Left renal pelvis (tissue), 4 donors: ENCODE results near the gene SCIN. TPM values are rescaled to one million over a fixed set of nuclear protein-coding genes. Genes with fewer than 3 reads are reported as not detected.

ENCODE experiments used
- DNase-seq, 4 donors: peaks; one replicate each; pipeline ENCODE4 v3.0.0-alpha.2; 2013; ENCODE audit warnings: low read depth in 4 of 4, low spot score in 3 of 4
- polyA plus RNA-seq, 4 donors: library from polyadenylated mRNA; unstranded; fragments of 120-200 nt; gene quantifications; one replicate each; pipeline ENCODE4 v1.2.1, GENCODE V29; 2013; ENCODE audit not compliant: insufficient read length in 4 of 4

The SCIN gene
- polyA plus RNA-seq, 4 donors, result 1.7 to 137 (median 129) TPM

DNA sequence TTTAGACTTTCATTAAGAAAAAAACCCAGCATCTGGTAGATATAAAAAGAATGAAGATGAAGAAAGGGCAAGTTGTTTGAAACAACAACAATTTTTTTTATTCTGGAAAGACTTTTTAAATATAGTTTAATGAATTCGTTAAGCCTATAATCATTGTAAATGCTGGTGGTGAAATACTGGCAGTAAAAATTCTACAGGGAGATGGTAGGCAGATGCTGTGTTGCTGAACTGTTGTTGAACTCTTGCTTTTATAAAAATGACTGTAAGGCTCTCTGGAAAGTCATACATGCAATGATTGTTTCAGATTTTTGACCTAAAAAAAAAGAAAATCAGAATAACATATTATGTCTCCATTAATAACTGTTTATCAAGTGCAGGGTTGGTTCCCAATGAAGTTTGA is 39.0 kb downstream of the SCIN start:
- DNase-seq, result no peak

DNA sequence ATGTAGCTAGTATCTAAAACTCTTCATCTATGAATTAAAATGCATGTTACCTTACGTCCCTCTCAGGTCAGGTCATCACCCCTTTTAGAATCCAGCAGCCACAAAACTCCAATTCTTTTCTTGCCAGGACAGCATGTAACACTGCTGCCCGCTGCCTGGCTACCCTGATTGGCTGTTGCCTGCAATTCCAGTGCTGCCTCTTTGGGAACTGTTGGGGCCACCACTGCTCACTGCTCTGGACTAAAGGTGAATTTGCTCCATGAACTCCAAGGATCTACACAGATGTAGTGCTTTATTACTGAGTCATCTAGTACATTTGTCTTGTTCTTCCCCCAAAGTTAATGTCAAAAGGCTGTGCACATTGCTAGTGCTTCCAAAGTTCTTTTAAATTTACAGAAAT is 40.4 kb downstream of the SCIN start:
- DNase-seq, result no peak

DNA sequence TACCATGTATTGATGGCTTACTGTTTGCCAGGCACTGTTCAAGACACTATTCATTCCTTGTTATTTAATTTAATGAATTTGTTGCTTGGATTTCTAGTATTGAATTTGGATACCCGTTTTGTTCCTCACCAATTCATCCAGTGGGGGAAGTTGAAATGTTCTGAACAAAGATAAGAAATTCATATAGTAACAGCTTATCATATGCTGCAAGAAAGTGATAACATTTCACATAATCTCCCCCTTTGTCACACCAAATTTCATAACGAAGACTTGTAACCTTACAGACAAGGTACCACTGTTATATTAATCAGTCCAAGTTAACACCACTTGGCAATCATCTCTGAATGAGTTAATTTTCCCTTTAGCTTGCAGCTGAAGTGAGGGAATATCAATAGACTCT is 42.1 kb downstream of the SCIN start:
- DNase-seq, result no peak

DNA sequence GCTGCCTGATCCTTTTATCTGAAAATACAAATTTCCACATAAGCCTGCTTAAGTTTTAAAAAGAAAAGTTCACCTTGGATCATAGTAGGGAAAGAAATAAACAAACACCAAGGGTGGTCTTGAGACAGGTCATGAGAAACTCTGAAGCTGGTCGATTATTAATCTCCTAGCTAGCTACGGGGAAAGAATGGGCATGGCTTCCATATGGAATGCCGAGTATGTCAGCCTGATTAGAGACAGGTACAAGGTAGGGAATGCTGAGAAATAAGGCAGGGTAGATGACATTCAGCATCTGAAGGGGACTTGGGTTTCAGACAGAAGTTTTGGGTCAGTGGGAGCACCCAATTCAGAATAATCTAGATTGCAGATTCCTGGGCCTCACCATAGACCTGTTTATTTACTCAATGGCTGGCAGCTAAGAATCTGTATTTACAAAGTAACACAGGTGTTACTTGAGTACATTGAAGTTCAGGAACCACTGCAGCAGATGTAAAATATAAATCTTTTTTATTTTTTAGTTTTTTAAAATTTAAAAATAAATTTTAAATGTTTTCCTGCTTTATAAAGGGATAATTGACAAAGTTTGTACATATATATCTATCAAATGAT is 49.0 kb downstream of the SCIN start:
- no peak for DNase-seq

DNA sequence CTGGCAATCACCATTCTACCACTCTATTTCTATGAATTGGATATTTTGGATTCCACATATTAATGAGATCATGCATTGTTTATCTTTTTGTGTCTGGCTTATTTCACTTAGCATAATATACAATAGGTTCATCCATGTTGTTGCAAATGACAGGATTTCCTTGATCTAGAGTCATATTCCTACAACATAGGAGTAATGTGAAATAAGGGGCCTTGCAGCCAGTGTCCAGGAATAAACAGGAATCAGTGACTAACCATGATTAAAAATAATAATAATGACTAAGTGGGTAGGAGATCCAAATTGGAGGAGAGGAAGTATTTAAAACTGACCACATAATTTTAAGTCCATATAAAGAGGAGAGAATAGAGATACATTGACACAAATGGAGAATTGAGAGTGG is 49.9 kb downstream of the SCIN start:
- no peak for DNase-seq

DNA sequence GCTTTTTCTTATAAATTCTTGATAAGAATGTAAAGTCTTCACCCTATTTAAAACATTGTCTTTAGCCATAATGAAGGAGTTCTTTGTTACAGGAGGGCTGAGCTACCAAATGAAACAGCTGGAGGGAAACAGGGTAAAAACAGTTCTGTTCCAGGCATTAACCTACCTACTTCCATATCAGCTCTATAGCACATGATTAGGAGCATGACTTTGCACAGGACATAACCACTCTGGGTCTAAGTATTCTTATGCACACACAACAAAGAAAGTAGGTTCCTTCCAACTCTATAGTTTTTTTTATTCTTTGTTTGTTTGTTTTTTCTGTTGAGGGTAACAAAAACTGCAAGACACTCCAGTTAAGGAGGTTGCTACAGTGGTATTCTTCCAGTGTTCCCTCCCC is 52.7 kb downstream of the SCIN start:
- DNase-seq, result no peak

DNA sequence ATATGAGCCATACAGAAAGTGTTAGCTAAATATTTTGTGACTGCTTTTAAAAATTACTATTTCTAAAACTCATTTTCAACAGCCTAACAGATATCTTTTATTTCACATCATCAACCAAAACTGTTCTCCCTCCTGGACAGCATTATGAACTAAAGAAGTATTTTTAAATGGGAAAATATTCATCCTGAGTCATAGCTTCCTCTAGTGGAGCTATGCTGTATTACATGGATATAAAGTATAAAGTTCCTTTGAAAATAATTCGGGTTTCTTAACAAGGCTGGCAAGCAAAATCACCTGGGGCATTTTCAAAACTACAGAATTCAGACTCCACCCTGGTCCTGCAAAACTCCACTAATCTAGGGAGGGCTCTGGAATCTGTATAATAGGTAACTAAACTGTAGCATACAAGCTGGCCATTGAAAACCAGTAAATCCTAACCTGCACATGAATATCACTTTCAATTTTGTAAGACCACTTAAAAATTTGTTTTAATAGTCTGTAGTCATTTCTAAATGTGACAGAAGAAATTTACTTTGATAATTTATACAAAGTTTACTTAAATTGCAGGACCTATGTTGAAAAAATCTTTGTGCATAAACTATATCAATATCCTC is 53.5 kb downstream of the SCIN start:
- no peak for DNase-seq

DNA sequence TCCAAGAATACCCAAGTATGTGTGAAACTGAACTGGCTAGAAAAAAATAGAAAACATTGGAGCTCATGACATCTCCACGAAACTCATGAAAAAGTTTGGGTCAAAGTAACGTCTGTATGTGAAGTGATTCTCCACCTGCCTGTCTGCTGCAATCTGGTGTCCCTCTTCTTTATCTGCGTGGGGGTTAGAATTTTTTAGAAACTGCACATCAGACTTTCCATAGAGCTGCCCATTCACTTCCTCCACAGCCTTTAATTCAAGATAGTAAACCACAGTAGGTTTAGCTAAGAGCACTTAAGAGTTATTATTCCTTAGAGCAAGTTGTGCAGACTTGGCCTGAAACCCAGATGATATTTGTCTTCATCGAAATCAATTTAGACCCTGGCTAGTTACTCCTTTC is 55.3 kb downstream of the SCIN start:
- no peak for DNase-seq

DNA sequence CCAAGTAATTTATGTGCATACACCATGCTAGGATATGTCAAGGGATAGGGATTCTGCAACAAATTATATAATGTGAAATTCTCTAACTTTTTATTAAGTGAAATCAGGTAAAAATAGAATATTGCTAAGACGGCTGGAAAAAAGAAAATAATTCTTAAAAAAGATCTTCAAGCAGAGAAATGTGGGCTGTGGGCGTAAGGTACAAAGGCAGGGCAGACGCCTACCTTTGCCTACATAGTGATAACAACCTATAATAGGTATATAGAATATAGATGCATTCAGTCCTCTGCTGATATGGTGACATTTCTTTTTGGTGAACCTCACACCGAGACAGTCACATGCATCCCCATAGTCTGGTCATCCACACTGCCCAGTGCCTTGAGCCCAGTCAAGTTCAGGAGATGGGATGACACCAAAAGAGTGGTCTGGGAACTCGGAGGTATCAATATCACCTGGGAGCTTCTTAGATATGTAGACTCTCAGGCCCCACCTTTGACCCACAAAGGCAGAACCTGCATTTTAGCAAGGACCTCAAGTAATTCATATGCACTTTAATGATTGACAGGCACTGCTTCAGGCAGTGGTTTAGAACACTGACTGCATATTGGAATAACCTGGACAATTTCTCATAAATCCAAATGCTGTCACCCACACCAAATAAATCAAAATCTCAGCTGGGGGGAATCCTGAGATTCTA is 59.4 kb downstream of the SCIN start:
- DNase-seq, result no peak

DNA sequence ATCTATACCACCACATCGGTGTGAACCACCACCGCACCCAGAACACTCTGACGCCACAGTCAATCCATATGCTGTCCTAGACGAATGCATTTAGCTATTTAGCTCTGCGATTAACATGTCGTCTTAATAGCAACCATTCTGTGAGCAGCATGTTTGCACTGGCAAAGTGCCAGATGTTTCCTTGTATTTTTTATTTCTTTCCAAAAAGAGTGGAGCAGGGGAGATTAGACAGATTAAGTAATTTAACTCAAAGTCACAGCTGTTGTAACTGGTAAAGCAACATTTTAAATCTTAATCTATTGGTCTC is 59.9 kb downstream of the SCIN start:
- DNase-seq, result peak in 1 of 4 donors; percentile 41

DNA sequence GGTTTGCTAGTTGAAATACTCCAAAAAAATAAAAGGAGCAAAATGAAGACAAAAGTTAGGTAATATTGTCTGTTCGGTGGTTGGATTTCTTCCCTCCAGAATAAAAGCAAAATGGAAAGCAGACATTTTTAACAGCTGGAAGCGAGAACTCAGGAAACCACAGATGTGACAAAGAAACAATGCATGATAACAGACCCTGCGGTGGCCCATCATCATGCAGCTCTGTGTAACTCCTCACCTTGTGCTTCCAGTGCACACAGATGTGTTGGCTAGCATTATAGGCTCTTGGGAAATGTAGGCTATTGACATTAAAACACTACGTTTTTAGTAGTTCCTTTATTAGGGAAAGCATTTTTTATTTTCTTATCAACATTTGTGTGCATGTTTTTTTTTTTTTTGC is 63.1 kb downstream of the SCIN start:
- no peak for DNase-seq

DNA sequence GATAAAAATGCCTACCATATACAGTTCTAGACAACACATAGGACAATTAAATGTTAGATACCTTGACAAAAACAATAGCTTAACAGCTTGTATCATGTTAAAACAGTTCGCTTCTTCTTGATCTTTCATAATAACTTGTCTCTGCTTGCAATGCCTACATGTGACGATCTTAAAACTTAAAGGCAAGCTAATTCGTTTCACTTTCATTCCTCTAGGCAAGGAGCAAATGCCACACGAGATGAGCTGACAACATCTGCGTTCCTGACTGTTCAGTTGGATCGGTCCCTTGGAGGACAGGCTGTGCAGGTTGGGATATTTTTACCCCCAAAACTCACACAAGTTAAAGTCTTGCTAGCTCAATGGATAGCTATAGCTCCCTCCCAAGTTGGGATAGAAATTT is 65.3 kb downstream of the SCIN start:
- no peak for DNase-seq

DNA sequence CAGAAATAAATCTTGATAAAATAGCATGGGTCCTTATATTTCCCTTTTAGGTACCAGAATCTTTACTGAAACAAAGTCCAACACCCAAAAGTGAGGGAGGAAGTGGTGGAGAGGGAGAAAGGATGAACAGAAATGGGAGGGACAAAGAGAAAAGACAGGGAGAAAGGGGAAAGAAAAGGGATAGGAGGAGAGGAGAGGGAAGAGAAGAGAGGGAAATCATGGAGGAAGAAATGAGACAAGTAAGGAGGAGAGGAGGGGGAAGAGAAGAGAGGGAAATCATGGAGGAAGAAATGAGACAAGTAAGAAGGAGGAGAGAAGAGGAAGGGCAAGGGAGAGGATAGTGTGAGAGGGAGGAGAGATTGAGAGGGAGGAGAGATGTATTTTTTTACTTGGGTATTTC is 66.8 kb downstream of the SCIN start:
- no peak for DNase-seq

DNA sequence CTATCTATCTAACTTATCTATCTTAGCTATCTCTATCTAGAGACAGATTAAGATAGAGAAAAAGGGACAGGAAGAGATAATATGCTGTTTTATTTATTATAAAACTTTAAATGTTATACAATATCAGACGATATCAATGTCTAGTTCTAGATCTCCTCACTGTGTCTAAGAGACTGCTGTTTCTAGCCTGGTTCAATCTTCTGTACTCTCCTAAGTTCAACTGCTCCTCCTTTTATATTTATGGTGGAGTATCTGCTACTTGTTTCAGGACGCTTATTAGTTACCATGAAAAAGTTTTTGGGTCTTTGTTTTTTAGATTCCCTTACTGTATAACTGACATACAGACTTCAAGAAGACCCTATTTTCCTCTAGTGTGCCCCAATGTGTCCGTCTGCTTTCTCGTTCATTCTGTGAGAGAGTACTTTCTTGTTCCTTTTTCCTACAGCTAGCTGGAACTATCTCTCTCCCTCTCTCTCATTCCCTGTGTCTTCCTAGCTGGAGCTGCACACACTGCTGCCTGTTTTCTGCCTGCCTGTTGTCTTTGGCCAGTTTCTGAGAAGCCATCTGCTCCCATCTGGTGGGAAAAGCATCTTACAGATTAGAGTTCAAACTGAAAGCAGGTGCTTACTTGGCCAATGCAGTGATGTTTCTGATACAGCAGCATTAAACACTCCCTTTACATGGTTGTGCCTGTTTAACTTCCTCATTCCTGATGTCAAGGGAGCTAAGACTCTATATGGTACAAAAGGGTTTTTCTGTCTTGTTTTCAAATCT is 67.5 kb downstream of the SCIN start:
- DNase-seq, result no peak

DNA sequence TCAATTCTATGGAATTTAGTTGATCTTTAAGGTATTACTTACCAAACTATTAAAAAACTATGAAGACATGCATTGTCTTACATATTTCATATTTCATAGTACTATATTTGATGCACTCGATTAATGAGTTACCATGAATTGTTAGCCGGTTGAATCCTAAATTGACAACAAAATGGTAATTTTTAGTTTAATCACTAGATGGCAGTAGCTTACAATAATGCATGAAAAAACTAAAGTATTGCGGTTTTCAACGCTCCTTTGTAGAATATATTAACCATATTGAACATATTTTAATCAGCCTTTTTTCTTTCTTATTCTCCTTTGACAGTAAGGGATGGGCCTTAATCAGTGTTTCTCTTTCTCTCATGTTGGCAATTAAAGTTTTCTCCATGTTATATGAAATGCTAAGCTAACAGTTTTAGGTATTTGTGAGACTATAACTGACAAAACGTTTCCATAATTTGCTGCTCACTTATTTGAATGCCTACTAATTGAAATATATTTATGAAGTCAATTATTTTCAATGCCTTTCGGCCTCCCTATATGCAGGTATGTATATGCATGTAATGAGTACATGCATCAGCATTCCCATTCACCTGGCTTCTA is 68.4 kb downstream of the SCIN start:
- DNase-seq, result no peak

DNA sequence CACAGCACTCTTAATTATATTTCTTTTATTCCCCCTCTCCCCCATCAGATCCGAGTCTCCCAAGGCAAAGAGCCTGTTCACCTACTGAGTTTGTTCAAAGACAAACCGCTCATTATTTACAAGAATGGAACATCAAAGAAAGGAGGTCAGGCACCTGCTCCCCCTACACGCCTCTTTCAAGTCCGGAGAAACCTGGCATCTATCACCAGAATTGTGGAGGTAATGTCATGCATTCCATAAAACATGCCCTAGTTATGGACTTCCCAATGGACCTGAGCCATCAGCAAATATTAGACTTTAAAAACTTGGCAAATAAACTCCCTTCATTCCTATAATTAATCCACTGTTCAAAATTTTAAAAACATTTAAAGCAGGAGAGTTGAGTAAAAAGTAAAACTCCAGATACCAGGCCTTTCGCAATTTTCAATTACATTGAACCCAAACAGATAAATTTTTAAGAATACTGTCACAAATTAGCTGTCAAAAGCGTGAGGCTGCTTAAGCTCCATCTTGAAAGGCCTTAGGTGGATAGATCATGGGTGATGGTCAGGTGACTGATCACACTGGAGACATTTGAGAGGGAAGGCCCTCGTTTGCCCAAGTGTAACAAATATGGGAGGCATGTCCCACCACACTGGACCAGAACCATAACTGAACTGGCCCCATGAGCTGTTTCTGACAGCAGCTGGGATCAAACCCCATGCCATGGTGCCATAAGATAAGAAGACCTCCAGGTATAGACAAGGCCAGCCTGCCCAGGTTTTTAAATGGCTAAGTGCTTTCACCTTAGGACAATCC is 70.0 kb downstream of the SCIN start:
- no peak for DNase-seq

DNA sequence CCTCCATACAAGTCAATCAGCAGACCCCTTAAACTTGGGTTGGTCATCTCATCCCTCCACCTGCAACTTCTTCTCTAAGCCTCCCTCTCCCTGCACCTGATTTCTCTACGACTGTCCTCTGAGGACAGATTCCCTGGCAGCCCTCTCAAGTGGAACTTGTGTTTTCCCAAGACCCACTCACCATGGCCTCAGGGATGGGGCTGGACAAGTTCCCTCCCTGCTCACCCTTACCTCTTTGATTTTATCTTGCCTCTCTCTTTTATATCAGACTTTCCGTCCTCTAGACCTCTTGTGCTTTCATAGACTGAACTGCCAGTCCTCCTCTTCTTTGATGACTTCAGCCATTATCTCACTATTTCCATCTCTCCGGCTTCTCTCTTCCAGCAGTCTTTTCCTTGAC is 70.7 kb downstream of the SCIN start:
- no peak for DNase-seq

DNA sequence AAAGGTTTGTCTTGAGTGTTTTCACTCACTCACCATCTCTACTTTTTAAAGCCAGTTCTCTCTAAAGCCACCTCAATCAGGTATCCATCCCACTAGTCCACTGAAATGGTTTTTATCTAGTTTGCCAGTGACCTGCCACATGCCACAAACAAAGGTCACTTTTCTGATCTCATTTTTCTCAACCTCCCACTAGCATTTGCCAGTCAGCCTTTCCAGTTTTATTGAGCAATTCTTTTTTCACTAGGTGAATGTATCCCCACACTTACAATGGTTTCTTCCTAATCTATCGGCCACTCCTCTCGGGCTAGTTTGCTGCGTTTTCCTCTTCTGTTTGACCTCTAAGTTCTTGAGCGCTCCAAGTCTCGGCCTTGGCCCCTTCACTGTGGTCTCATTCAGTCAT is 72.0 kb downstream of the SCIN start:
- DNase-seq, result no peak

DNA sequence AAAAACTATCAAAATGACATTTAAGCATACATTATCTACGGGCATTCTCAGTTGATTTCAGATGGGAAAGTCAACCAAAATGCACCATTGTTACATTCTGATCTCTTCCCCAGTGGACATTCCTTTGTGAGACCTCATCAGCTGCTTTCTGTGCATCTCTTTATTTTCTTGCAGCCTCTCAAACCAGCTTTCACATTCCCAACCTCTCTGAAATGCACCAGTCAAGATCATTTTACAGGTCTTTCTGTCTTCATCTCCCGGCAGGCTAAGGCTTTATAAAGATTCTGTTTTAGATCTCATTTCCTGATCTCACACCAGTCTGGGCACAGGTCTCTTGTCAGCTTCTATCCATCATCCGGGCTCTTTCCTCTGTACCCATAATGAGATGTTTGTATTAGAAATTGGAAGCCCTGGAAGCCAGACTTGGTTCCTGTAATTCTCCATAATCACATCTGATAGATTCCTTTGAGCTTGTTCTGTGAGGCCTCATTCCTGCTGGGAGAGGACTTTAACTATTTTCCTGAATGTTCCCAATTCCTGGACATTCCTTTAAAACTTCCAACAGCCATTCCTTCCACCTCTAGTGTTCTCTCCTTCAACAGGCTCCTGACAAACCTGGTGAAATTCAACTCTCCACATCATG is 72.6 kb downstream of the SCIN start:
- DNase-seq, result no peak

DNA sequence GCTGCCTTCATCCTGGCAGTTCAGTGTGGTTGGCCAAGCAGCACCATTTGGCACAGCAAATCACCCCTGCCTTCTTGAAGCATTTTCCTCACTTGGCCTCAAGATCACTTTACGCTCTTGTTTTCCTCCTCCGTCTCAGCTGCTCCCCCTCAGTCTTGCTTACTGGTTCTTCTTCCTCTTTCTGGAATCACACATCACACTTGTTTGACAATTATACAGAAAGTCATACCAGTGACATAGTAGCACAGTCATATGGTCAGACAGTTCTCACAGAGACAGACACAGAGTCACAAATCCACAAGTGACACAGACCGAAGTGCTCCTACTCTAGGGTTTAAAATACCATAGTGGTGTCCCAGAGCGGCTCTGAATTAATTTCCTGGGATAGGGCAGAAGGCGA is 73.1 kb downstream of the SCIN start:
- no peak for DNase-seq
